ENCODE measurements around the gene EGFLAM. TPM values are rescaled to one million over a fixed set of nuclear protein-coding genes. Genes with fewer than 3 reads are reported as not detected.

EGFLAM gene
- total and polyA plus RNA-seq, 2 experiments from 2014 or later, result 0.24 to 1.9 TPM

GRCh38 chr5:38420246-38420645 is 161.9 kb downstream of the EGFLAM start:
- no peak for DNase-seq (ENCODE audit: low spot score)
- Histone ChIP-seq H3K79me2 (replicated peaks; ENCODE audit: insufficient read depth) (no peaks in the 10 kb centered on the region), H3K4me1 (ENCODE audit: insufficient read depth) (peaks cover 14% of the 10 kb centered on the region; the same call in 1 of the 2 replicates), H3K27ac (ENCODE audit: low read depth) (no peak overlapping the region), H2AFZ (no peak overlapping the region), H3K9me2 (ENCODE audit: insufficient read depth) (peaks cover 3% of the 10 kb centered on the region; the same call in 1 of the 2 replicates), H3K4me3 (no peak overlapping the region), H4K20me1 (replicated peaks; ENCODE audit: insufficient read depth) (no peaks in the 10 kb centered on the region), H3K4me2 (no peak overlapping the region), H3K27me3 (ENCODE audit: insufficient read depth) (no peaks in the 10 kb centered on the region), H3F3A (replicated peaks; ENCODE audit: low read depth) (no peaks in the 10 kb centered on the region), H3K36me3 (ENCODE audit: insufficient read depth) (no peaks in the 10 kb centered on the region)
- Mint-ChIP-seq H3K9me3 (no peaks in the 10 kb centered on the region), H3K36me3 (ENCODE audit: low read depth) (no peaks in the 10 kb centered on the region), H3K27ac (no peak overlapping the region), H3K27me3 (ENCODE audit: insufficient read depth, low read depth, poor library complexity) (peaks cover 1% of the 10 kb centered on the region), H3K4me1 (peaks cover 22% of the 10 kb centered on the region), H3K4me3 (no peak overlapping the region)
- no peak for ATAC-seq
- TF ChIP-seq ZNF462 (CRISPR knock-in tag; IDR thresholded peaks at IDR 0.05) (no peak), CTCF (conservative IDR thresholded peaks at IDR 0.05; ENCODE audit: low read depth in 2 of 2) (no peak)

All from GM23338 (cell line).